HUES64 (cell line): Measurements from ENCODE around the gene C1QTNF2.

Experiments
- H3K27ac ChIP-seq: 2 replicates; pipeline ENCODE4 v1.7.0; 2013; ENCODE audit warnings: low read depth, low read length, inconsistent platforms
- H3K27me3 ChIP-seq: 2 replicates; pipeline ENCODE4 v1.6.1; 2013; ENCODE audit warnings: mild to moderate bottlenecking, low read length; ENCODE audit not compliant: insufficient read depth
- H3K36me3 ChIP-seq: 2 replicates; pipeline ENCODE4 v1.6.1; 2013; ENCODE audit warnings: mild to moderate bottlenecking, low read length; ENCODE audit not compliant: insufficient read depth
- H3K4me1 ChIP-seq: 2 replicates; pipeline ENCODE4 v1.6.1; 2013; ENCODE audit warnings: mild to moderate bottlenecking, low read length, moderate library complexity; ENCODE audit not compliant: insufficient read depth
- H3K4me3 ChIP-seq: 2 replicates; pipeline ENCODE4 v1.5.1; 2013; ENCODE audit warnings: mild to moderate bottlenecking, low read length, moderate library complexity
- H3K9ac ChIP-seq: 2 replicates; pipeline ENCODE4 v1.6.1; 2013; ENCODE audit warnings: mild to moderate bottlenecking, low read depth, low read length
- H3K9me3 ChIP-seq: 2 replicates; pipeline ENCODE4 v1.6.1; 2013; ENCODE audit warnings: low read depth, low read length; ENCODE audit not compliant: insufficient read depth
- WGBS: fragments of 150-250, 120-280 bp; methylation state at CpG from one replicate; pipeline ENCODE4 v1.1.7; 2013; ENCODE audit warnings: missing lambda C conversion rate; 5-methylcytosine and 5-hydroxymethylcytosine counted together

C1QTNF2 gene

GRCh38 chr5:160390787-160391696 is 20.6 kb upstream of the C1QTNF2 start:
- Histone ChIP-seq H3K27ac (no peak overlapping the region), H3K27me3 (no peaks in the 10 kb centered on the region), H3K9ac (no peak overlapping the region), H3K36me3 (peaks cover 6% of the 10 kb centered on the region; the same call in 1 of the 2 replicates), H3K9me3 (peaks cover 7% of the 10 kb centered on the region; the same call in 1 of the 2 replicates), H3K4me3 (no peak overlapping the region), H3K4me1 (no peaks in the 10 kb centered on the region)
- 83% methylated on average over 8 of the region's 8 CpGs for WGBS

- no peaks in the 10 kb centered on the region for H3K36me3 ChIP-seq
- 100% methylated on average over 1 of the region's 1 CpG for WGBS
- no peak overlapping the region for H3K9ac ChIP-seq
- no peaks in the 10 kb centered on the region for H3K4me1 ChIP-seq
- no peak overlapping the region for H3K27ac ChIP-seq
- H3K4me3 ChIP-seq, result no peak overlapping the region
- no peaks in the 10 kb centered on the region for H3K27me3 ChIP-seq
- peaks cover 7% of the 10 kb centered on the region; the same call in 1 of the 2 replicates for H3K9me3 ChIP-seq
Measured at GRCh38 chr5:160387445-160387844, 17.0 kb upstream of the C1QTNF2 start.

- H3K9ac ChIP-seq, result no peak overlapping the region
- H3K9me3 ChIP-seq, result peaks cover 7% of the 10 kb centered on the region; the same call in 1 of the 2 replicates
- H3K4me1 ChIP-seq, result no peaks in the 10 kb centered on the region
- no peak overlapping the region for H3K4me3 ChIP-seq
- no peaks in the 10 kb centered on the region for H3K27me3 ChIP-seq
- no peak overlapping the region for H3K27ac ChIP-seq
- H3K36me3 ChIP-seq, result no peaks in the 10 kb centered on the region
Measured at GRCh38 chr5:160385496-160385895, 15.1 kb upstream of the C1QTNF2 start.

GRCh38 chr5:160384681-160385080 is 14.3 kb upstream of the C1QTNF2 start:
- no peaks in the 10 kb centered on the region for H3K27me3 ChIP-seq
- no peaks in the 10 kb centered on the region for H3K36me3 ChIP-seq
- WGBS, result 100% methylated on average over 1 of the region's 1 CpG

GRCh38 chr5:160382346-160382745 is 11.9 kb upstream of the C1QTNF2 start:
- no peaks in the 10 kb centered on the region for H3K36me3 ChIP-seq
- H3K27me3 ChIP-seq, result no peaks in the 10 kb centered on the region
- no peak overlapping the region for H3K4me3 ChIP-seq
- 0 out of 2 replicates have a peak, but pooled peaks cover 7% of the 10 kb centered on the region for H3K4me1 ChIP-seq
- peaks cover 1% of the 10 kb centered on the region; the same call in 1 of the 2 replicates for H3K9me3 ChIP-seq
- H3K27ac ChIP-seq, result no peak overlapping the region
- H3K9ac ChIP-seq, result no peak overlapping the region
- 86% methylated on average over 3 of the region's 3 CpGs for WGBS

More at GRCh38 chr5:160384681-160385080, 14.3 kb upstream of the C1QTNF2 start:
- H3K4me3 ChIP-seq, result no peak overlapping the region
- no peak overlapping the region for H3K27ac ChIP-seq
- peaks cover 7% of the 10 kb centered on the region; the same call in 1 of the 2 replicates for H3K9me3 ChIP-seq
- no peak overlapping the region for H3K9ac ChIP-seq
- H3K4me1 ChIP-seq, result 0 out of 2 replicates have a peak, but pooled peaks cover 7% of the 10 kb centered on the region

- H3K9ac ChIP-seq, result no peak overlapping the region
- no peaks in the 10 kb centered on the region for H3K9me3 ChIP-seq
- no peaks in the 10 kb centered on the region for H3K27me3 ChIP-seq
- 0 out of 2 replicates have a peak, but pooled peaks cover 7% of the 10 kb centered on the region for H3K4me1 ChIP-seq
- no peaks in the 10 kb centered on the region for H3K36me3 ChIP-seq
- WGBS, result 61% methylated on average over 2 of the region's 2 CpGs
- no peak overlapping the region for H3K27ac ChIP-seq
- H3K4me3 ChIP-seq, result no peak overlapping the region
Measured at GRCh38 chr5:160380041-160380440, 9.6 kb upstream of the C1QTNF2 start.

- no peaks in the 10 kb centered on the region for H3K9me3 ChIP-seq
- H3K36me3 ChIP-seq, result no peaks in the 10 kb centered on the region
- 73% methylated on average over 4 of the region's 4 CpGs for WGBS
- H3K4me3 ChIP-seq, result no peak overlapping the region
- no peaks in the 10 kb centered on the region for H3K27me3 ChIP-seq
- H3K4me1 ChIP-seq, result 0 out of 2 replicates have a peak, but pooled peaks cover 7% of the 10 kb centered on the region
- no peak overlapping the region for H3K27ac ChIP-seq
- H3K9ac ChIP-seq, result no peak overlapping the region
Measured at GRCh38 chr5:160379511-160379910, 9.1 kb upstream of the C1QTNF2 start.

- no peak overlapping the region for H3K9ac ChIP-seq
- no peaks in the 10 kb centered on the region for H3K27me3 ChIP-seq
Measured at GRCh38 chr5:160378330-160378729, 7.9 kb upstream of the C1QTNF2 start.

GRCh38 chr5:160377651-160378050 is 7.2 kb upstream of the C1QTNF2 start:
- H3K36me3 ChIP-seq, result no peaks in the 10 kb centered on the region
- H3K4me1 ChIP-seq, result 0 out of 2 replicates have a peak, but pooled peaks cover 7% of the 10 kb centered on the region
- H3K9ac ChIP-seq, result no peak overlapping the region
- no peaks in the 10 kb centered on the region for H3K9me3 ChIP-seq
- no peaks in the 10 kb centered on the region for H3K27me3 ChIP-seq
- WGBS, result 93% methylated on average over 2 of the region's 5 CpGs
- no peak overlapping the region for H3K27ac ChIP-seq
- no peak overlapping the region for H3K4me3 ChIP-seq

More at GRCh38 chr5:160378330-160378729, 7.9 kb upstream of the C1QTNF2 start:
- Histone ChIP-seq H3K36me3 (no peaks in the 10 kb centered on the region), H3K27ac (no peak overlapping the region), H3K4me1 (0 out of 2 replicates have a peak, but pooled peaks cover 7% of the 10 kb centered on the region), H3K4me3 (no peak overlapping the region), H3K9me3 (no peaks in the 10 kb centered on the region)
- whole genome bisulfite sequencing, result 67% methylated on average over 1 of the region's 2 CpGs

- H3K4me1 ChIP-seq, result 0 out of 2 replicates have a peak, but pooled peaks cover 7% of the 10 kb centered on the region
- H3K27ac ChIP-seq, result no peak overlapping the region
- H3K4me3 ChIP-seq, result no peak overlapping the region
- H3K9ac ChIP-seq, result no peak overlapping the region
- no peaks in the 10 kb centered on the region for H3K9me3 ChIP-seq
- H3K36me3 ChIP-seq, result no peaks in the 10 kb centered on the region
- H3K27me3 ChIP-seq, result peaks cover 10% of the 10 kb centered on the region
Measured at GRCh38 chr5:160376416-160376815, 6.0 kb upstream of the C1QTNF2 start.

- Histone ChIP-seq H3K27ac (no peak overlapping the region), H3K9ac (no peak overlapping the region), H3K36me3 (no peaks in the 10 kb centered on the region), H3K9me3 (no peaks in the 10 kb centered on the region), H3K4me3 (no peak overlapping the region), H3K27me3 (peaks cover 17% of the 10 kb centered on the region), H3K4me1 (0 out of 2 replicates have a peak, but pooled peaks cover 9% of the 10 kb centered on the region)
- WGBS, result 92% methylated on average over 2 of the region's 2 CpGs
Measured at GRCh38 chr5:160375701-160376100, 5.3 kb upstream of the C1QTNF2 start.
